Endothelial cell of hepatic sinusoid (primary cell): Measurements from ENCODE around the gene NLRC5.

ENCODE experiments used
- in situ Hi-C: cut with HindIII; loops from 2 replicates; pipeline ENCODE4 v1.10.0; 2017; ENCODE audit warnings: low sequenced_read_pairs

NLRC5 gene, protein sequence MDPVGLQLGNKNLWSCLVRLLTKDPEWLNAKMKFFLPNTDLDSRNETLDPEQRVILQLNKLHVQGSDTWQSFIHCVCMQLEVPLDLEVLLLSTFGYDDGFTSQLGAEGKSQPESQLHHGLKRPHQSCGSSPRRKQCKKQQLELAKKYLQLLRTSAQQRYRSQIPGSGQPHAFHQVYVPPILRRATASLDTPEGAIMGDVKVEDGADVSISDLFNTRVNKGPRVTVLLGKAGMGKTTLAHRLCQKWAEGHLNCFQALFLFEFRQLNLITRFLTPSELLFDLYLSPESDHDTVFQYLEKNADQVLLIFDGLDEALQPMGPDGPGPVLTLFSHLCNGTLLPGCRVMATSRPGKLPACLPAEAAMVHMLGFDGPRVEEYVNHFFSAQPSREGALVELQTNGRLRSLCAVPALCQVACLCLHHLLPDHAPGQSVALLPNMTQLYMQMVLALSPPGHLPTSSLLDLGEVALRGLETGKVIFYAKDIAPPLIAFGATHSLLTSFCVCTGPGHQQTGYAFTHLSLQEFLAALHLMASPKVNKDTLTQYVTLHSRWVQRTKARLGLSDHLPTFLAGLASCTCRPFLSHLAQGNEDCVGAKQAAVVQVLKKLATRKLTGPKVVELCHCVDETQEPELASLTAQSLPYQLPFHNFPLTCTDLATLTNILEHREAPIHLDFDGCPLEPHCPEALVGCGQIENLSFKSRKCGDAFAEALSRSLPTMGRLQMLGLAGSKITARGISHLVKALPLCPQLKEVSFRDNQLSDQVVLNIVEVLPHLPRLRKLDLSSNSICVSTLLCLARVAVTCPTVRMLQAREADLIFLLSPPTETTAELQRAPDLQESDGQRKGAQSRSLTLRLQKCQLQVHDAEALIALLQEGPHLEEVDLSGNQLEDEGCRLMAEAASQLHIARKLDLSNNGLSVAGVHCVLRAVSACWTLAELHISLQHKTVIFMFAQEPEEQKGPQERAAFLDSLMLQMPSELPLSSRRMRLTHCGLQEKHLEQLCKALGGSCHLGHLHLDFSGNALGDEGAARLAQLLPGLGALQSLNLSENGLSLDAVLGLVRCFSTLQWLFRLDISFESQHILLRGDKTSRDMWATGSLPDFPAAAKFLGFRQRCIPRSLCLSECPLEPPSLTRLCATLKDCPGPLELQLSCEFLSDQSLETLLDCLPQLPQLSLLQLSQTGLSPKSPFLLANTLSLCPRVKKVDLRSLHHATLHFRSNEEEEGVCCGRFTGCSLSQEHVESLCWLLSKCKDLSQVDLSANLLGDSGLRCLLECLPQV (N-terminal part only)

DNA sequence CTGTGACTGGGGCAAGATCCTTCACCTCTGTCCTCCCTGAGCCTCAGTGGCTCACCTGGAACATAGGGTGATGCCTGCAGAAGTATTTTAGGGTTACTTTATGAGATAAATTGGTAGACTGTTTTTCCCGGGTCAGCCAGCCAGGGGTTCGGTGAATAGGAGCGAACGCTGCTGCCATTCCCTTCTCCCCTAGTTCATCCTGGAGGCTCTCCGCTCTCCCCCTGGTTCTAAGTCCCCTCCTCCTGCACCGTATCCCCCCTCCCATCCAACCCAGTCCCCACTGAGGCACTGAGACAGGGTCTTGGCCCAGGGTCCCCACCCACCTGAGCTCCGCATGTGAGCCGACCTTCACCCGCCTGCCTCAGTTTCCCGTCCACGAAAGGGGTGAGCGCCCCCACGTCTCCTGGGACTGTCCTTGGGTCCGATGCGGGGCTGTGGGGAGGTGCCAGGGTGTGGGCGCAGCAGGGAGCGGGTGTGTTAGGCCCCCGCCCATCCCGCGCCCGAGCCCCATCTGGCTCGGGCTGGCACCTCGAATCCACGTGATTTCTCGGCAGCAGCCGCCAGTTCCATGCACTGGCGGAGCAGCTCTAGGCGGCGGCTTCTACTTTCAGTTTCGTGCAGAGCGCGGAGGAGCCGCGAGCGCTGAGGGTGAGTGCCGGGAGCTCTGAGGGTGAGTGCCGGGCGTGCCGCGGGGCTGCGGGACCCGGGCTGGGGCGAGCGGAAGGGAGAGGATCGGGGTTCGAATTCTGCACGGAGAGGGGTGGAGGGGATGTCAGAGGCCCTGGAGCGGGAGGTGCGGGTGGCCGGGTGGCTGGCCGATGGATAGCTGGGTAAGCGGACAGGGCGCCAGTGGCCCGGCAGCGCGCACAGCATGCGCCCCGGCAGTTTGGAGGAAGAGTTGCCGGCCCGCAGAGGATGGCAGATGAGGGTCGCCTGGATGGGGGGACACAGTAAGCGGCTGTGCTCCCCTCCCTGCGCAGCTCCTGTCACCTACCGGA is at the start of gene NLRC5:
TSS of gene NLRC5 (plus strand) at position 610 of the 998 bp plus-strand sequence. CDS start 31,156 bp downstream, outside the sequence.
- in situ Hi-C loops: no loop called here

DNA sequence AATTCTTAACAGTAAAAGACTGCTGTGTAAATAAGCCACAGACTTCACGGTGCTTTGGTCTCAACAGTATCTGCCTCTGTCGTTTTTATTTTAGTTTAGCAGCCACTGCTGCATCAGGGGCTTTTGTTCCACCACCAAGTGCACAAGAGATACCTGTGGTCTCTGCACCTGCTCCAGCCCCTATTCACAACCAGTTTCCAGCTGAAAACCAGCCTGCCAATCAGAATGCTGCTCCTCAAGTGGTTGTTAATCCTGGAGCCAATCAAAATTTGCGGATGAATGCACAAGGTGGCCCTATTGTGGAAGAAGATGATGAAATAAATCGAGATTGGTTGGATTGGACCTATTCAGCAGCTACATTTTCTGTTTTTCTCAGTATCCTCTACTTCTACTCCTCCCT is 49.6 kb upstream of the NLRC5 start:
- in situ Hi-C loops: no loop called here

DNA sequence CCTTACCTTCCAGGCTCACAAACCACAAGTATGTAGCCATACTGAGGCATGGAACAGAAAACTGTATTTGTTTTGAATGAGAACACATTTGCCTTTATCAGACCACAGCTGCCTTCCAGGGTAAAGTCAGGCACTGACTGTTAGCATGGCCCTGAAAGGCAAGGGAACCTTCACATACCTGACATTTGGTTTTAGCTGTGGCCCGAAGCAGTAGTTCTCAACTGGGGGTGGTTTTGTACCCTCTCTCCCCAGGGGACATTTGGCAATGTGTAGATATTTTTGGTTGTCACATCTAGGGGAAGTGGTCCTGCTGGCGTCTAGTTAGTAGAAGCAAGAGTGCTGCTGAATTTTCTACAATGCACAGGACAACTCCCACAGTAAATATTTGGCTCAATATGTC is 48.3 kb upstream of the NLRC5 start:
- in situ Hi-C loops: no loop called here

DNA sequence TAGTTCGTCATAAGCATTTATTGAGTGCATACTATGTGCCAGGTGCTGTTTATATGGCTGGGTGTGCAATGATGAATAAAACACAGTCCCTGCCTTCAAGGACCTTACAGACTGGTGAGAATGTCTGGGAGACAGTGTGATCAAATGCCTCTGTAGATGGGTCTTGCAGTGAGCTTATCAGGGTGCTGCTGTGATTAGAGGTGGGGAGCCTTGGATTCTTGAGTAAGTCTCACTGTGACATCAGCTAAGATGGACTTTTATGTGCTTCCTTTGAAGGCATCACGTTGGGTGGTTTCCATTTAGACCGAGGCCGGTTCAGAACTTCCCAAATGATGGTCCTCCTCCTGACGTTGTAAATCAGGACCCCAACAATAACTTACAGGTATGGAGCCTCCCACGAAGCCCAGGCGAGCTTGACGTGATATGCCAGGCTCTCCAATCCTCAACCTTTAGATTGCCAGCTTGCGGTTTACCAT is 47.5 kb upstream of the NLRC5 start:
- in situ Hi-C loops: no loop called here

DNA sequence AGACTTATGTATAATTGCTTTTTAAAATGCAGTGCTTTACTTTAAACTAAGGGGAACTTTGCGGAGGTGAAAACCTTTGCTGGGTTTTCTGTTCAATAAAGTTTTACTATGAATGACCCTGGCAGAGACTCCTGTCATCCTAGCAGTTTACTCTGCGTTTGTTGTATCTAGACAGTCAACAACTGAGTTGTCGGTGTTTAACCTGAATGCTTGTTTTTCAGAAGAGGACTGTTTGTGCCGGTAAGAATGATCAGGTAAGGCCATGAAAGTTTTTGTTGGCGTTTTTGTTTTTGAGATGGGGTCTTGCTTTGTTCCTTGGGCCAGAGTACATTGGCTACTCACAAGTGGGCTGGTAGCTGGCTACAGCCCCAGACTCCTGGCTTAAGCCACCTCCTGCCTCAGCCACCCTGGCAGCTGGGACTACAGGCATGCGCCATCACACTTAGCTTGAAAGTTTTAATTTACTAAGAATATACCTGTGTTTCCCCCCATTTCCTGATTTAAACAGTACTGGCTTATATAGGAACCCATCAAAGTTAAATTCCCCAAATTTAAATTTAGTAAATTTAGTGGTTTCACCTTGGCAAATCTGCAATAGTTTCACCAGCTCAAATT is 45.5 kb upstream of the NLRC5 start:
- in situ Hi-C loops: no loop called here

DNA sequence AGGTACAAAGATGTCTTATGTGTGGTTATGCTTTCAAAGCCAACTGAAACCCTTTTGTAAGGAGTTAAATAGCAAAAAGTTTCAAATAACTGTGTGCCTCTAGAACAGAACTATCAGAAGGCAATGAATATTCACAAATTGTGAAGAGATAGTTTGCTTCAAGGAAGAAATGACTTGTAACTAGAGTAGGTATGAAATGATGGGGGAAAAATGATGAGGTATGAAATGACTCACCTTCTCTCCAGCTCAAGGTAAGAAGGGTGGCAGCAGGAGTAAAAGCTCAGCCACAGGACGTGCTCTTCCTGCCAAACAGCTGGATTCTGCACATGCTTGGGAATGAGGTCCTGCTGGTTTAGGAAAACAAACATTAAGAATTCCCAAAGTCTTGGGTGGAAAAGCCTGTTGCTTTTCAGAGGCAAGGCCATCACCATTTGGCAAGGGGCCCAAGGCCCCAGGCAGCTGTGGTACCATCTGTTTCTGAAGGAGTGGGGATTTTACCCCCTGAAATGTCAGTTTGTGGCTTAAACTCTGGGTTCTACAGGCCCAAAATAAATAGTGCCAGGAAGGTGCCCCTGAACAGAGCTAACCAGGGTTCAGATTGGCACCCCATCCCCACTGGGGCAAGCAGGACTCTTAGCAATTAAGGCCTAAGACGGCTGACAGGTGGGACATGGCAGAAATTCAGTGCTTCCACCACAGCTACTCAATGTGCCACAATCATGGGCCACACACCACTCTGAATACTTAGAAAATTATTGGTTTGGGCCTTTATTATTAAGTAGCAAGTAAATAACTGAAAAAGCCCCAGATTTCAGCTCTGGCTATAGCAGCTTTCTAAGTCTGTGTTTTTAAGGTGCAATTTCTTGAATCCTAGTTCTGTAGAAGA is 44.2 kb upstream of the NLRC5 start:
- in situ Hi-C loops: no loop called here

DNA sequence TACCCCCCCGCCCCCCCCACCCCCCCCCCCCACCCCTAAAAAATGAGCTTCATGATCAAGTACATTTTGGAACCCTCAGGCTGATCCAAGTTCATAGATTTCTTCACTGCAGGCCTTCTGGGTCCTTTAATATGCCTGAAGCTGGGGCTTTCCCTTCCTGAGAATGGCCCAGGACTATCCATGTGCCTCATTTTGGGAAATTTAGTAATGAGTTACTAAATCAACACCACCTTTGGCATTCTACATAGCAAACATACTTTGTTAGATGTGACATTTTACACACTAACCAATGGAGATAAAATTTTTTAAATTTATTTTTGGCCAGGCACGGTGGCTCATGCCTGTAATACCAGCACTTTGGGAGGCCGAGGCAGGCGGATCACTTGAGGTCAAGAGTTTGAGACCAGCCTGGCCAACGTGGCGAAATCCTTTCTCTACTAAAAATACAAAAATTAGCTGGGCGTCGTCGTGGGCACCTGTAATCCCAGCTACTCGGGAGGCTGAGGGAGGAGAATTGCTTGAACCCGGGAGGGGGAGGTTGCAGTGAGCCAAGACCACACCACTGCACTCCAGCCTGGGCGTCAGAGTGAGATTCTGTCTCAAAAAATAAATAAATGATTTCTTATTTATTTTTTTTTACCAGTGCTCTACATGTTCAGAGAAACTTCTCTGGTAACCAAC is 43.4 kb upstream of the NLRC5 start:
- in situ Hi-C loops: no loop called here

DNA sequence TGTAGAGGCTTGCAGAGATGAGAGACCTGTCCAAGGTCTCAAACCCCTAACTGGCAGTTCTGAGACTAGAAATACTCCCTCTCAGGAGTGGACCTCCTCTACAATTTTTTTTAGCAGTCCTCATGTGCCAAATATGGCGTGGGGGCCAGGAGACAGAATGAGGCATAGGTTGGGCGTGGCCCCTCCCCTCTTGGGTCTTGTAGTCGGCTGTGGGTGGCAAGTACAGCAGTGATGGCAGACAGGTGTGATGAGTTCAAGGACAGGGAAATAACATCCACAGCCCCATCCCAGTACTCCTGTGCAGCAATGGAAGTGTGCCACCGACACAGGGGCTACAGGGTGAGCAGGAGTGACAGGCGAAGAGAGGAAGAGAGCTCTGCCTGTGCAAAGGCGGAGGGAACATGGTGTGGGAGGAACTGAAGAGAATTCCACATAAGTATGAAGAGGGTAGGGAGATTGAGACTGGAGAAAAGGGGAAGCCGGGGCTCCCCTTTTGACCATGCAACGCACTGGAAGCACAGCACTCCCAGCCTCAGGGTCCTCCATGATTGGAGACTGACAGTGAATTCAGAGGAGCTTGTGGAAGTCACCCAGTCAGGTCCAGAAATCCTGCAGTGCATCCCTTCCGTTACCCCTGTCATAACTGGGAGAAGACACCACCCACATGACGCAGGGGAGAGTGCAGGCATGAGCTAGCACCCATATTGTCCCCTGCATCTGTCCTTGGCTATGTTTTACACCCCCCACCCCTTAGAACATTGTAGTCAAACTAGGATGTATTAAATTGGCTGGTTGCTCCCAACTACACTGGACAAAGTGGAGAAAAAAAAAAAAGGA is 42.4 kb upstream of the NLRC5 start:
- in situ Hi-C loops: no loop called here

DNA sequence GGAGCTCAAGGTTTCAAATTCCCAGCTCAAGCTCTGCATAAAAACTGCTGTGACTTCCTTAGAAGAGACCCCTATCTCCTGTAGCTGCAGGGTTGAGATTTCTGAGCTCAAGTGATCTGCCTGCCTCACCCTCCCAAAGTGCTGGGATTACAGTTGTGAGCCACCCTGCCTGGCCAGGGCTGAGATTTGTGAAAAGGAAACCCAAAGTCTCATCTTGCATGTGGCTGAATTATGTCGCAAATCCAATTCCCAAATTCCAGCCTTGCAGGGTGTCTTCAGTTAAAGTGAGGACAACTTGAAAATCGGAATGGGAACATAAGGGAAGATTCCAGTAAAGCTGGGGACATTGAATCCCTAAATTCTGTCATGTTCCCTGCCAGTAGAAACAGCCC is 41.8 kb upstream of the NLRC5 start:
- in situ Hi-C loops: no loop called here

DNA sequence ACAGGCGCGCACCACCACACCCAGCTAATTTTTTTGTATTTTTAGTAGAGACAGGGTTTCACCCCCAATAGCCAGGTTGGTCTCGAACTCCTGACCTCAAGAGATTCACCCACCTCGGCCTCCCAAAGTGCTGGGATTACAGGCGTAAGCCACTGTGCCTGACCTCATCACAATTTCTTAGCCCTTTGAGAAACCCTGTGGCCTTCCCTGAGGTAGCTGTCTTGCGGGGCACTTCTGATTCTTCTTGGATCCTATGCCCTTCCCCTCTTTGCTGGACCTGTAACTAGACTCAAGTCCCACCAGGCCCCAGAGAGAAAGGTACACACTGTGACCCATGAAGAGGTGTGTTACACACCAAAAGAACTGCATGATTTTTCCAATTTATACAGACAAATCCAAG is 41.1 kb upstream of the NLRC5 start:
- in situ Hi-C loops: no loop called here

DNA sequence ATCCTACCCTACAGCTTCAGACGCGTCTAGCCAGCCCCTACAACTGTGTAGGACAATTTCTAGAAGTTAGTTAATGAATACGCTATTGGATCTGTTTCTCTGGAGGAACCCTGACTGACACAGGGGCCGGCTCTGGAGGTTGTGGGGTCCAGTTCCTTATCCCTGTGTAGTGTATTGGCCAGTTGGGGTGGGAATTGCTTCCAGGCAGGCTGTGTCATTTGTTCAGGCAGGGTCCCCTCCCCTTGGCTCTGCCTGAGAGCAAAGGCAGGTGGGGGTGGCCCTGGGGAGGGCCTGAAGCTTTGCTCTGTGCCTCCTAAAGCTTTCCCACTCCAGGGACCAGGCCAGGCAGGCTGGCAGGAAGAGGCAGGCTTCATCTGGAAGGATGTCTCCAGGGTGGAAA is 39.3 kb upstream of the NLRC5 start:
- in situ Hi-C loops: loop anchor here (5.0 to 25.0 kb wide), 3 partner anchors 77 to 212 kb away; partner anchors contain the start of gene SLC12A3

DNA sequence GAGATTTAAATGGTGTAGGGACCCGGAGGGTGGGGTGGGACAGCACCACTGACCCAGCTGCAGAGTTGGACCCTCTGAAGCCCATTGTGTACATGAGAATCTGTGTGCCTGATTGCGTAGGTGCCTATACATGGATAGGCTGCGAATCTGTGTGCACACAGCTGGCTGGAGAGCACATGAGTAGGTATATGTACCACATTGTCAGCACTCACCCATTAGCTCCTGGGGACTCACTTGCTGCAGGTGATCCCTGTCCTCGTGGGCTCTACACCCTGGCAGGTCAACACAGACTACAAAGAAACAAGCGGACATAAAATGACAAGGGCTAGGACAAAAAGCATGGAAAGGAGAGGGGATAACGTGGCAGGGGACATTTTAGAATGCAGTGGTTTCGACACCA is 38.9 kb upstream of the NLRC5 start:
- in situ Hi-C loops: loop anchor here (5.0 to 25.0 kb wide), 3 partner anchors 77 to 212 kb away; partner anchors contain the start of gene SLC12A3

DNA sequence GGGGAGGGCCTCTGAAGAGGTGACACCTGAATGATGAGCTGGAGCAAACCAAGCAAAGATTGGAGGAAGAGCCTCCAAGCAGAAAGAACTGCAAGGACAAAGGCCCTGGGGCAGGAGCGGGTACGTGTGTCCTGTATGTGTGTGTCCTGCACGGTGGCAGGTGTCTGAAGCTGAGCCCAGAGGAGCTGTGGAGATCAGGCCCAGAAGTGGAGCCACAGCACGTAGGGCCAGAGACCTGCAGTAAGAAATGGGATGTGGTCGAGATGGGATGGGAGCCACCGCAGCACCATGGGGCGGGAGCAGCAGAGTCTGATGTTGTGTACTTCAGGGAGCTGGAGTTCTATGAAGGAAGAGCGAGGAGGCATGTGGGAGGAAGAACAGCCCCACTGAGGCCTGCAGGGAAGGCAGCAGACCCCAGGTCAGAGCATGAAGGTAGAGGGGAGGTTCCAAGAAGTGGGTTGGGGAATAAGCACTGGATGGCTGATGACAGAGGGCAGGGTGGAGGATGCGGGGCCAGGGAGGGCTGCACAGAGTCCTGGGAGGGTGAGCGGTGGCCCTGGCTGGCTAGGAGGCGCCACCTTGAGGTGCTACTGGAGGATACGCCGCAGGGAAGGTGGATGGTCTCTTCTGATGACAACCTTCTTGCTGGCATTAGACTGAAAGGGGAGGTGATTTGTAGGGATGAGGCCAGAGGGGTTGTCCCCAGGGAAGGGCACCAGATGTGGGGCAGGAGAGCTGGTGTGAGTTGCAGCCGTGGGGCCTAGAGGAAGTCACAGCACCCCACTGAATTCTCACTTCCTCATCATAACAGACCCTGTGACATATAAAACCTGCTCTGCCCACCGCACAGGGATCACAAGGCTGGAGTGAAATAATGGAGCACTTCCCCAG is 38.2 kb upstream of the NLRC5 start:
- in situ Hi-C loops: loop anchor here (5.0 to 25.0 kb wide), 3 partner anchors 76 to 211 kb away; partner anchors contain the start of gene SLC12A3

DNA sequence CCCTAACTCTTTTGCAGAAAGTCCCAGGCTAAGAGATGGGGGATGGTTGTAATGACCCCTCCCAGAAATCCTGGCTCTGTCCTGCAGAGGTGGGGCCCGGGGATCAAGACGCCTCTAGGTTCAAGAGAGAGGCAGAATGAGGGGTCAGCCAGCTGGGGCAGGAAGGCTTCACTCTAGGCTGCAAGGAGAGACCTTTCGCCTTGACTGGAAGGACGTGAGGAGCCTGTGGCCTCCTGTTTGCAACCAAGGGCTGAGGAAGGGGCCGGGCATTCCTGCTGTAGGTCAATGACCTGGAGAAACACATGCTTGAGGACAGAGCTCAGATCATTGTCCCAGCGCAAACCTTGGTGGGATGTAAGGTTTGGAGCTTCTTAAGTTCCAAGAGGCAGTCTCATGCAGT is 36.4 kb upstream of the NLRC5 start:
- in situ Hi-C loops: loop anchor here (5.0 to 25.0 kb wide), 3 partner anchors 74 to 209 kb away; partner anchors contain the start of gene SLC12A3

DNA sequence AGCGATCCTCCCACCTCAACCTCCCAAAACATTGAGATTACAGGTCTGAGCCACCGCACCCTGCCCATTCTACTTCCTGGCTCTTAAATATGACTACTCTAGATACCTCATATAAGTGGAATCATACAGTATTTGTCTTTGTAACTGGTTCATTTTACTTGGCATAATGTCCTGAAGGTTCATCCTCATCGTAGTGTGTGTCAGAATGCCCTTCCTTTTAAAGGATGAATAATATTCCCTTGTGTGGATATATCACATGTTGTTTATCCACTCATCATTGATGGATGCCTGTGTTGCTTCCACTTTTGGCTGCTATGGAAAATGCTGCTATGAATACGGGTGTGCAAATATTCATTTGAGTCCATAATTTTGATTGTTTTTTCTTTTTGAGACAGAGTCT is 33.3 kb upstream of the NLRC5 start:
- in situ Hi-C loops: loop anchor here (25.0 kb wide), 1 partner anchor 206 kb away; no protein-coding TSS in a partner anchor
